ENCODE measurements around the gene RPL3.
"Not testable (repeated sequence)": the region's sequence is repeated elsewhere in the genome, so short reads cannot be mapped to it uniquely, and the experiment has no call there.

The RPL3 gene

GRCh38 chr22:39325392-39325932 is 6.0 kb upstream of the RPL3 start:
- no peak for DNase-seq
- in situ Hi-C loops (cut with HindIII; ENCODE audit: low pct_ligation_motif_present, low pct_unique_long_range_greater_than_20kb, low sequenced_read_pairs): no loop called here

- DNase-seq: not testable (repeated sequence)
Measured at GRCh38 chr22:39320616-39321029, 1.2 kb upstream of the RPL3 start.

GRCh38 chr22:39318507-39319283 is 728 bp downstream of the RPL3 start:
- no peak for DNase-seq
- in situ Hi-C loops (cut with HindIII; ENCODE audit: low pct_ligation_motif_present, low pct_unique_long_range_greater_than_20kb, low sequenced_read_pairs): no loop called here

More at GRCh38 chr22:39320616-39321029, 1.2 kb upstream of the RPL3 start:
- in situ Hi-C loops (cut with HindIII; ENCODE audit: low pct_ligation_motif_present, low pct_unique_long_range_greater_than_20kb, low sequenced_read_pairs): not testable (repeated sequence)

- no peak for DNase-seq
- in situ Hi-C loops (cut with HindIII; ENCODE audit: low pct_ligation_motif_present, low pct_unique_long_range_greater_than_20kb, low sequenced_read_pairs): no loop called here
Measured at GRCh38 chr22:39317775-39318506, 1.5 kb downstream of the RPL3 start.

- DNase-seq: no peak
- in situ Hi-C loops (cut with HindIII; ENCODE audit: low pct_ligation_motif_present, low pct_unique_long_range_greater_than_20kb, low sequenced_read_pairs): no loop called here
Measured at GRCh38 chr22:39317084-39317774, 2.2 kb downstream of the RPL3 start.

GRCh38 chr22:39316440-39317083 is 2.9 kb downstream of the RPL3 start:
- in situ Hi-C loops (cut with HindIII; ENCODE audit: low pct_ligation_motif_present, low pct_unique_long_range_greater_than_20kb, low sequenced_read_pairs): no loop called here
- peak; percentile 88 for DNase-seq

- DNase-seq: no peak
- in situ Hi-C loops (cut with HindIII; ENCODE audit: low pct_ligation_motif_present, low pct_unique_long_range_greater_than_20kb, low sequenced_read_pairs): no loop called here
Measured at GRCh38 chr22:39315389-39315788, 4.0 kb downstream of the RPL3 start.

GRCh38 chr22:39314251-39314971 is 5.0 kb downstream of the RPL3 start:
- in situ Hi-C loops (cut with HindIII; ENCODE audit: low pct_ligation_motif_present, low pct_unique_long_range_greater_than_20kb, low sequenced_read_pairs): no loop called here
- no peak for DNase-seq

- DNase-seq: no peak
- in situ Hi-C loops (cut with HindIII; ENCODE audit: low pct_ligation_motif_present, low pct_unique_long_range_greater_than_20kb, low sequenced_read_pairs): no loop called here
Measured at GRCh38 chr22:39313258-39314001, 6.0 kb downstream of the RPL3 start.

GRCh38 chr22:39312410-39312809 is 7.0 kb downstream of the RPL3 start:
- no peak for DNase-seq
- in situ Hi-C loops (cut with HindIII; ENCODE audit: low pct_ligation_motif_present, low pct_unique_long_range_greater_than_20kb, low sequenced_read_pairs): no loop called here

- in situ Hi-C loops (cut with HindIII; ENCODE audit: low pct_ligation_motif_present, low pct_unique_long_range_greater_than_20kb, low sequenced_read_pairs): no loop called here
- DNase-seq: no peak
Measured at GRCh38 chr22:39311592-39312400, 7.6 kb downstream of the RPL3 start.

GRCh38 chr22:39309881-39310714 is 9.3 kb downstream of the RPL3 start:
- DNase-seq: no peak

GRCh38 chr22:39309364-39309861 is 10.0 kb downstream of the RPL3 start:
- in situ Hi-C loops (cut with HindIII; ENCODE audit: low pct_ligation_motif_present, low pct_unique_long_range_greater_than_20kb, low sequenced_read_pairs): no loop called here
- no peak for DNase-seq

More at GRCh38 chr22:39309881-39310714, 9.3 kb downstream of the RPL3 start:
- in situ Hi-C loops (cut with HindIII; ENCODE audit: low pct_ligation_motif_present, low pct_unique_long_range_greater_than_20kb, low sequenced_read_pairs): no loop called here

GRCh38 chr22:39308614-39309363 is 10.6 kb downstream of the RPL3 start:
- in situ Hi-C loops (cut with HindIII; ENCODE audit: low pct_ligation_motif_present, low pct_unique_long_range_greater_than_20kb, low sequenced_read_pairs): no loop called here
- peak; percentile 83 for DNase-seq

All from ACHN (cell line).